Thyroid gland (tissue), 4 donors: Measurements from ENCODE around the gene FRMD4A. TPM values are rescaled to one million over a fixed set of nuclear protein-coding genes. Genes with fewer than 3 reads are reported as not detected.

Experiments used
- small RNA-seq: library from RNA; depleted of rRNA; stranded (forward); fragments of <200 nt; gene quantifications from one replicate; pipeline ENCODE3, GENCODE V24; 2016
- total RNA-seq, 4 donors: library from RNA; depleted of rRNA; stranded (reverse); fragments of >200 nt; gene quantifications; one replicate each; pipeline ENCODE4 v1.2.3, GENCODE V29; 2016

Gene FRMD4A
- total RNA-seq, 4 donors from 2014 or later: 10.6 to 18.6 (median 16.3) TPM

Small RNA genes lying within 50 kb of the gene (small RNA-seq; reads per million reads assigned to genes)
- gene RNA5SP301: not detected
